GM12878 (cell line): ENCODE results near the gene GALNT3. TPM values are rescaled to one million over a fixed set of nuclear protein-coding genes. Genes with fewer than 3 reads are reported as not detected.

ENCODE experiments used
- ATAC-seq: fragments of 200-7000 bp; cut with Tn5 transposase; 3 replicates; pipeline ENCODE4 v1.9.1; 2020; ENCODE audit warnings: mild to moderate bottlenecking, moderate library complexity
- BruUV-seq: library from RNA; stranded (reverse); fragments of 400-500 nt; replicated peaks from 2 replicates; lab custom pipeline; 2021; lab: Mats Ljungman, UMichigan
- CTCF ChIA-PET: fragments of 300-600 bp; sonication (Branson Sonifier 250); formaldehyde crosslinking; extraction: SDS; loops from one replicate; lab custom pipeline; 2021; ENCODE audit warnings: inconsistent platforms; lab: Yijun Ruan, JAX
- POLR2A ChIA-PET: fragments of 350-600 bp; formaldehyde crosslinking; extraction: SDS; loops from one replicate; lab custom pipeline; 2021; ENCODE audit warnings: inconsistent platforms; lab: Charles Lee
- RAD21 ChIA-PET: fragments of 300-600 bp; sonication (Branson Sonifier 250); formaldehyde crosslinking; loops from one replicate; lab custom pipeline; 2023; ENCODE audit warnings: antibody characterized with exemption; ENCODE audit not compliant: unreplicated experiment; lab: Charles Lee
- SMC1A ChIA-PET: fragments of 300-600 bp; sonication (Branson Sonifier 250); formaldehyde crosslinking; loops from one replicate; lab custom pipeline; 2023; ENCODE audit not compliant: unreplicated experiment, uncharacterized antibody; lab: Charles Lee
- DNase-seq: peaks from one replicate; pipeline ENCODE4 v3.0.0-alpha.2; 2011; ENCODE audit warnings: low read depth, low spot score
- FAIRE-seq: peaks from 3 replicates; lab custom pipeline; 2011; peaks lifted over from hg19 to GRCh38; lab: Jason Lieb, UNC
- H2AFZ ChIP-seq: 2 replicates; pipeline ENCODE4 v1.6.0; 2011; ENCODE audit warnings: low read depth, low read length, control low read depth; ENCODE audit not compliant: control insufficient read depth
- H3K27ac ChIP-seq: 2 replicates; pipeline ENCODE4 v1.5.1; 2011; ENCODE audit warnings: control low read depth; ENCODE audit not compliant: control insufficient read depth, insufficient read depth
- H3K27me3 ChIP-seq, 2 experiments: replicated peaks in 1 of 2; 2 replicates each; pipeline versions ENCODE4 v1.6.0 to v1.6.1; 2011; ENCODE audit warnings: low read length in 1 of 2; ENCODE audit not compliant: control insufficient read depth in 2 of 2, insufficient read depth in 2 of 2
- H3K36me3 ChIP-seq, 2 experiments: 2 replicates each; pipeline ENCODE4 v1.5.1; 2011; ENCODE audit warnings: low read length in 1 of 2; ENCODE audit not compliant: control insufficient read depth in 2 of 2, insufficient read depth in 2 of 2
- H3K4me1 ChIP-seq: 2 replicates; pipeline ENCODE4 v1.6.1; 2011; ENCODE audit warnings: mild to moderate bottlenecking, low read length, moderate library complexity, mixed read lengths; ENCODE audit not compliant: control insufficient read depth, insufficient read depth
- H3K4me2 ChIP-seq: 2 replicates; pipeline ENCODE4 v1.6.0; 2011; ENCODE audit warnings: control low read depth; ENCODE audit not compliant: control insufficient read depth, insufficient read depth
- H3K4me3 ChIP-seq: fragments of 200-600 bp; sonication (generic); 2 replicates; pipeline ENCODE4 v1.5.1; 2016
- H3K79me2 ChIP-seq: 2 replicates; pipeline ENCODE4 v1.6.0; 2011; ENCODE audit warnings: low read length; ENCODE audit not compliant: control insufficient read depth, insufficient read depth
- H3K9ac ChIP-seq: 2 replicates; pipeline ENCODE4 v1.8.0; 2011; ENCODE audit warnings: low read length, control low read depth, mixed read lengths; ENCODE audit not compliant: control insufficient read depth, insufficient read depth
- H3K9me3 ChIP-seq: replicated peaks from 3 replicates; pipeline ENCODE4 v1.5.1; 2011; ENCODE audit warnings: mild to moderate bottlenecking, low read length; ENCODE audit not compliant: control insufficient read depth, insufficient read depth
- H4K20me1 ChIP-seq: 2 replicates; pipeline ENCODE4 v1.6.0; 2011; ENCODE audit not compliant: control insufficient read depth, insufficient read depth
- BCLAF1 ChIP-seq: fragments of 450-650 bp; IDR thresholded peaks from 2 replicates; pipeline ENCODE4 v1.6.1; 2017; ENCODE audit warnings: antibody characterized with exemption, mild to moderate bottlenecking, moderate library complexity
- DPF2 ChIP-seq: fragments of 450-650 bp; IDR thresholded peaks from 2 replicates; pipeline ENCODE4 v1.6.1; 2017; ENCODE audit warnings: mild to moderate bottlenecking
- EGR1 ChIP-seq, 2 experiments: IDR thresholded peaks; 1 replicate in 1 of 2; 2 replicates in 1 of 2; pipeline ENCODE4 v1.6.1; 2011 to 2012; ENCODE audit warnings: low read depth in 2 of 2, low read length in 2 of 2, borderline replicate concordance in 1 of 2, mild to moderate bottlenecking in 1 of 2, moderate library complexity in 1 of 2
- ELK1 ChIP-seq: IDR thresholded peaks from 2 replicates; pipeline ENCODE4 v1.6.1; 2012; ENCODE audit warnings: low read depth, low read length, improper control_type of control experiment
- GATAD2B ChIP-seq: fragments of 450-650 bp; conservative IDR thresholded peaks from 2 replicates; pipeline ENCODE4 v1.6.1; 2017; ENCODE audit warnings: low read depth, mild to moderate bottlenecking, moderate library complexity
- IRF3 ChIP-seq: fragments of 450-650 bp; IDR thresholded peaks from 2 replicates; pipeline ENCODE4 v1.6.1; 2014; ENCODE audit warnings: mild to moderate bottlenecking
- NFYA ChIP-seq: IDR thresholded peaks from 2 replicates; pipeline ENCODE4 v1.6.1; 2011; ENCODE audit warnings: low read depth, mild to moderate bottlenecking, low read length, improper control_type of control experiment, borderline replicate concordance
- POLR2AphosphoS2 ChIP-seq: IDR thresholded peaks from 2 replicates; pipeline ENCODE4 v1.6.1; 2011; ENCODE audit warnings: low read depth, mild to moderate bottlenecking, low read length, improper control_type of control experiment, moderate library complexity
- REST ChIP-seq: IDR thresholded peaks from 2 replicates; pipeline ENCODE4 v1.6.1; 2012; ENCODE audit warnings: mild to moderate bottlenecking, low read depth, low read length
- STAT1 ChIP-seq: fragments of 450-650 bp; conservative IDR thresholded peaks from 2 replicates; pipeline ENCODE4 v1.6.1; 2014; ENCODE audit warnings: antibody characterized with exemption, mild to moderate bottlenecking
- YY1 ChIP-seq: IDR thresholded peaks from 2 replicates; pipeline ENCODE4 v1.6.1; 2011; ENCODE audit warnings: low read depth, mild to moderate bottlenecking, low read length
- WGBS: methylation state at CpG from one replicate; pipeline ENCODE4 v1.1.6; 2016; ENCODE audit warnings: low lambda C conversion rate; ENCODE audit not compliant: insufficient replicate concordance, insufficient coverage; ENCODE audit errors: missing lambda C conversion rate; 5-methylcytosine and 5-hydroxymethylcytosine counted together
- in situ Hi-C: fragments of 300-500 bp; cut with MboI; formaldehyde crosslinking; loops from 9 replicates; pipeline ENCODE4 v1.14.3; 2018; ENCODE audit warnings: mixed read lengths
- intact Hi-C: fragments of 100-400 bp; cut with micrococcal nuclease; formaldehyde crosslinking; loops from one replicate; pipeline ENCODE4 v1.14.2; 2022; ENCODE audit not compliant: unreplicated experiment
- polyA plus RNA-seq, 11 experiments: library from polyadenylated mRNA; depleted of rRNA in 4 of 11; unstranded in 6 of 11; stranded (reverse) in 5 of 11; fragments of >200 nt; fragmentation: Nextera tagmentation in 4 of 11; fragmentation: Illumina TruSeq in 1 of 11; extraction: Ambion mirVana in 4 of 11; extraction: Trizol in 1 of 11; gene quantifications; 1 replicate in 1 of 11; 2 replicates in 10 of 11; pipeline versions ENCODE4 v1.2.1 to v1.2.3, GENCODE V29; 2011 to 2016; ENCODE audit warnings: inconsistent platforms in 2 of 11, missing spikeins in 2 of 11, low read depth in 1 of 11
- total RNA-seq, 4 experiments: library from RNA; depleted of rRNA in 3 of 4; stranded (reverse); fragments of >200 nt in 3 of 4; fragmentation: Illumina TruSeq in 1 of 4; extraction: Trizol in 1 of 4; gene quantifications; 2 replicates each; pipeline versions ENCODE4 v1.2.1 to v1.2.3, GENCODE V29; 2013 to 2021
- TF ChIP-seq, protein P1 (sequence below): IDR thresholded peaks from 2 replicates; pipeline ENCODE4 v1.6.1; 2011; ENCODE audit warnings: low read depth, low read length, improper control_type of control experiment, borderline replicate concordance

Gene GALNT3
- total and polyA plus RNA-seq, 10 of the 15 experiments (the other 5 are each of a cell fraction or from before 2014, with no cell fraction given) = 0.53 to 3.7 (median 1.1) TPM

- TF ChIP-seq NFYA (no peak), GATAD2B (no peak), REST (no peak)
- TF ChIP-seq, protein P1, sequence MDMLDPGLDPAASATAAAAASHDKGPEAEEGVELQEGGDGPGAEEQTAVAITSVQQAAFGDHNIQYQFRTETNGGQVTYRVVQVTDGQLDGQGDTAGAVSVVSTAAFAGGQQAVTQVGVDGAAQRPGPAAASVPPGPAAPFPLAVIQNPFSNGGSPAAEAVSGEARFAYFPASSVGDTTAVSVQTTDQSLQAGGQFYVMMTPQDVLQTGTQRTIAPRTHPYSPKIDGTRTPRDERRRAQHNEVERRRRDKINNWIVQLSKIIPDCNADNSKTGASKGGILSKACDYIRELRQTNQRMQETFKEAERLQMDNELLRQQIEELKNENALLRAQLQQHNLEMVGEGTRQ = no peak
Measured at GRCh38 chr2:165762723-165763122, 31.3 kb downstream of the GALNT3 start (continued).

GRCh38 chr2:165757906-165758675, 36.0 kb downstream of the GALNT3 start:
- RAD21 ChIA-PET = no interaction called here
- no peaks in the 10 kb centered on the region for H3K4me1 ChIP-seq
- no peaks in the 10 kb centered on the region for H3K36me3 ChIP-seq
- H3K27me3 ChIP-seq = no peaks in the 10 kb centered on the region
- H4K20me1 ChIP-seq = no peaks in the 10 kb centered on the region
- H3K4me3 ChIP-seq = no peak overlapping the region
- CTCF ChIA-PET = no interaction called here
- intact Hi-C loops = no loop called here
- DNase-seq (no peak), ATAC-seq (no peak), FAIRE-seq (no peak)
- in situ Hi-C loops = no loop called here
- H3K9ac ChIP-seq = no peak overlapping the region
- no peak overlapping the region for H3K27ac ChIP-seq
- H3K9me3 ChIP-seq = no peaks in the 10 kb centered on the region
- POLR2A ChIA-PET = no interaction called here
- H3K79me2 ChIP-seq = no peaks in the 10 kb centered on the region
- SMC1A ChIA-PET = no interaction called here
- H3K4me2 ChIP-seq = no peak overlapping the region
- BruUV-seq = no TSS peak
- 48% methylated on average over 4 of the region's 4 CpGs for WGBS
- no peak overlapping the region for H2AFZ ChIP-seq
- TF ChIP-seq ELK1 (no peak), BCLAF1 (no peak), YY1 (no peak), EGR1 (IDR thresholded peaks at IDR 0.05; ENCODE audit: borderline replicate concordance in 1 of 2, low read depth in 2 of 2, low read length in 2 of 2) (no peak), POLR2AphosphoS2 (no peak), IRF3 (no peak), STAT1 (no peak), DPF2 (no peak)
